Type B pancreatic cell (in vitro differentiated cells): ENCODE results near the gene RABL2B. TPM values are rescaled to one million over a fixed set of nuclear protein-coding genes. Genes with fewer than 3 reads are reported as not detected.

Experiments used
- DNase-seq: peaks from one replicate; pipeline ENCODE4 v3.0.0; 2021; ENCODE audit warnings: mixed read lengths; ENCODE audit not compliant: unreplicated experiment; ENCODE audit errors: extremely low spot score
- H3K27ac Mint-ChIP-seq: 2 replicates; pipeline ENCODE4 v1.8.0; 2021; ENCODE audit warnings: mild to moderate bottlenecking, mixed read lengths
- H3K27me3 Mint-ChIP-seq: 2 replicates; pipeline ENCODE4 v1.8.0; 2021; ENCODE audit warnings: mixed read lengths
- H3K36me3 Mint-ChIP-seq: 2 replicates; pipeline ENCODE4 v1.8.0; 2021; ENCODE audit warnings: mixed read lengths
- H3K4me1 Mint-ChIP-seq: one replicate; pipeline ENCODE4 v1.8.0; 2021; ENCODE audit warnings: mixed read lengths; ENCODE audit not compliant: unreplicated experiment
- H3K4me3 Mint-ChIP-seq: 2 replicates; pipeline ENCODE4 v1.8.0; 2021; ENCODE audit warnings: mild to moderate bottlenecking, mixed read lengths
- H3K9me3 Mint-ChIP-seq: 2 replicates; pipeline ENCODE4 v1.8.0; 2021; ENCODE audit warnings: mixed read lengths
- total RNA-seq: library from RNA; stranded (reverse); gene quantifications from 2 replicates; pipeline ENCODE4 v1.2.1, GENCODE V29; 2021; ENCODE audit warnings: low replicate concordance
- TF ChIP-seq, protein P1 (sequence below): fragments of 200-600 bp; sonication (generic); conservative IDR thresholded peaks from 2 replicates; pipeline ENCODE4 v1.5.0; 2021; ENCODE audit warnings: antibody characterized with exemption, mild to moderate bottlenecking

RABL2B gene
- total RNA-seq, 1 donor from 2014 or later, result 60.4 TPM

DNA sequence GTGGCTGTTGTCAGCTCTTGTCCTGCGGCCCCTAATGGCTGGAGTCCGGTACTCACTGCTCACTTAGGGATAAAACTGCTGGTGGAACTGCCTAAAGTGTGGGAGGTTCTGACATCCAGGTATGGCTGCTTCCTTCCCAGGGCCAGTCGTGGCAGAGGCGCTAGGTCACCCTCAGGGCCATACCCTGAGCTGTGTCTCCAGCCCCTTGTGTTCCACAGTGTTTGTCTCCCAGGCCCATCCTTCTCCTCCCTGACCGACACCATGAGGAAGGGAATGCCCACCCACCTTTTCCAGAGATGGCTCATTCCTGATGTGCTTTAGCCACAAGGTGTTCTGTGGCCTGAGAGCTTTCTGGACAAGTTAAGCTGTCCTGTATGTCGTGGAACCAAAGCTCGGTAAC is 57.8 kb downstream of the RABL2B start:
- Mint-ChIP-seq H3K27ac (no peak overlapping the region), H3K4me3 (no peak overlapping the region), H3K36me3 (peaks cover 16% of the 10 kb centered on the region), H3K4me1 (no peaks in the 10 kb centered on the region), H3K9me3 (no peaks in the 10 kb centered on the region), H3K27me3 (peaks cover 11% of the 10 kb centered on the region)
- TF ChIP-seq, protein P1, sequence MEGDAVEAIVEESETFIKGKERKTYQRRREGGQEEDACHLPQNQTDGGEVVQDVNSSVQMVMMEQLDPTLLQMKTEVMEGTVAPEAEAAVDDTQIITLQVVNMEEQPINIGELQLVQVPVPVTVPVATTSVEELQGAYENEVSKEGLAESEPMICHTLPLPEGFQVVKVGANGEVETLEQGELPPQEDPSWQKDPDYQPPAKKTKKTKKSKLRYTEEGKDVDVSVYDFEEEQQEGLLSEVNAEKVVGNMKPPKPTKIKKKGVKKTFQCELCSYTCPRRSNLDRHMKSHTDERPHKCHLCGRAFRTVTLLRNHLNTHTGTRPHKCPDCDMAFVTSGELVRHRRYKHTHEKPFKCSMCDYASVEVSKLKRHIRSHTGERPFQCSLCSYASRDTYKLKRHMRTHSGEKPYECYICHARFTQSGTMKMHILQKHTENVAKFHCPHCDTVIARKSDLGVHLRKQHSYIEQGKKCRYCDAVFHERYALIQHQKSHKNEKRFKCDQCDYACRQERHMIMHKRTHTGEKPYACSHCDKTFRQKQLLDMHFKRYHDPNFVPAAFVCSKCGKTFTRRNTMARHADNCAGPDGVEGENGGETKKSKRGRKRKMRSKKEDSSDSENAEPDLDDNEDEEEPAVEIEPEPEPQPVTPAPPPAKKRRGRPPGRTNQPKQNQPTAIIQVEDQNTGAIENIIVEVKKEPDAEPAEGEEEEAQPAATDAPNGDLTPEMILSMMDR, result no peak
- no peak for DNase-seq

DNA sequence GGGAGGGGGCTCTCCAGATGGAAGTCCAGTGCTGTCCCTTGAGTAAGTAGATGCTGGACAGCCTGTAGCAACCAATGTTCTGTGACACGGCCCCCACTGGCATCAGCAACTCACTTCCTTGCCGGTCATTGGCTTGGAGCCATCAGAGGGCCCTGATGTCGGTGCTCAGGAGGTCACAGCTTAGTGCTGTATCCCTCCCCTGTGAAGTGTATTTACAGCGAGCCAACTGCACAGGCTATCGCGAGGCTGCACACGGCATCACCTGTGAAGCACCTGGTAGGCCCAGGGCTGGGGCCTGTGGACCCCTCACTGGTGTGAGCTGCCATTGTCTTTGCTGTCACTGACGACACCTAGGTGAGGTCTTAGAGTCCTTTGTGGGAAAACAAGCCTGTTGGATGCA is 58.8 kb downstream of the RABL2B start:
- no peaks in the 10 kb centered on the region for H3K9me3 Mint-ChIP-seq
- DNase-seq, result no peak
- no peak overlapping the region for H3K4me3 Mint-ChIP-seq
- H3K4me1 Mint-ChIP-seq, result no peaks in the 10 kb centered on the region
- H3K36me3 Mint-ChIP-seq, result peaks cover 16% of the 10 kb centered on the region
- H3K27me3 Mint-ChIP-seq, result peaks cover 13% of the 10 kb centered on the region
- no peak overlapping the region for H3K27ac Mint-ChIP-seq
- TF ChIP-seq, protein P1, result no peak

DNA sequence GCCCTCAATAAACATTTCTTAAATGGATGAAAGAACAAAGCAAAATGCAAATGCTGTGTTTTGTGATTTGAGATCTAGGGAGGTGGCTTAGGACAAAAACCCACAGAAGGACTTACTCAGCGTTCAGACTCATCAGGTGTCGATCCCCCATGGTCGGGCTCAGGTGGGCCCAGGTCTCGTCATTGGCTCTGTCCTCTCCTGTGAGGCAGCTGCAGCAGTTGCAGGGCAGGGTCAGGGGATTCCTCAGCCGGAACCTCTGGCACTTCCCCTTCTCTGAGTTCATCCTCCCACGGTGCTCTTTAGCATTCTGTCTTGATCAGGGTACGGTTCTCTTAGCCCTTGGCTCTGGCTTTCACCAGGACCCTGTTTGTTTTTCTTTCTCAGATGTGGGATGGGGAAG is 59.4 kb downstream of the RABL2B start:
- H3K27ac Mint-ChIP-seq, result no peak overlapping the region
- TF ChIP-seq, protein P1, result no peak
- DNase-seq, result no peak
- peaks cover 19% of the 10 kb centered on the region for H3K27me3 Mint-ChIP-seq
- peaks cover 16% of the 10 kb centered on the region for H3K36me3 Mint-ChIP-seq
- H3K4me3 Mint-ChIP-seq, result no peak overlapping the region
- H3K9me3 Mint-ChIP-seq, result no peaks in the 10 kb centered on the region
- H3K4me1 Mint-ChIP-seq, result no peaks in the 10 kb centered on the region

DNA sequence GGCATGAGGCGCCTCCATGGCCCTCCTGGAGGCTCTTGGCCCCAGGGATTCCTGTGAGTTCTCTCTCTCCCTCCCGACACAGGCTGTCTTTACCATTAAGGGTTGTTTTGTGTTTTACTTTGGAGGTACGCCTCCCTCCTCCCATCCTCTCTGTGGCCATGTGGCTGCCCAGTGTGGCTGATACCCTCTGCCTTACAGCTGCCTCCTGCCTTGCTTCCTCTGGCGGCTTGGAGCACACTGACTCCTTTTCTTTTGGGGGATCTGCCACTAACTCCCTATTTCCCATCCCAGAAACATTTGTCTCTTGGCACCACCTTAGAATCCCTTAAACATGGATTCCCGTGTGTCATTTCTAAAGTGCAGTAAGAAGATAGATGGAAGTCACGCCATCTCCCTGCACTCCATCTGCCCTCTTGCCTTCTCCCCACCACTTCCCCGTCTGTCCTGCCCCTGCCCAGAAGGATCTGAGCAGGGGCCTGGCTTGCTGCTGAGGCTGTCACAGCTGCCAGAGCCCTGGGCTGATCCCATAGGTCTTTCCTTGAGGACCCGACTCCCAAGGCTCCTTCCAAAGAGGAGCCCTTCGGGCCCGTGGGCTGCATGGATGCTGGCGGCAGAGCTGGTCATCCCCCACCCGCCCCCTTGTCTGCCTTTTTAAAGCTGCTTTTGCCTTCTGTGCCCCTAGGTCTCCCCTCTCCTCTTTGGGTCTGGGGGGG is 60.6 kb downstream of the RABL2B start:
- Mint-ChIP-seq H3K4me1 (no peaks in the 10 kb centered on the region), H3K9me3 (no peaks in the 10 kb centered on the region), H3K36me3 (peaks cover 16% of the 10 kb centered on the region), H3K4me3 (peak overlapping the region; percentile 70), H3K27me3 (peaks cover 31% of the 10 kb centered on the region), H3K27ac (no peak overlapping the region)
- TF ChIP-seq, protein P1, result no peak
- DNase-seq, result no peak

DNA sequence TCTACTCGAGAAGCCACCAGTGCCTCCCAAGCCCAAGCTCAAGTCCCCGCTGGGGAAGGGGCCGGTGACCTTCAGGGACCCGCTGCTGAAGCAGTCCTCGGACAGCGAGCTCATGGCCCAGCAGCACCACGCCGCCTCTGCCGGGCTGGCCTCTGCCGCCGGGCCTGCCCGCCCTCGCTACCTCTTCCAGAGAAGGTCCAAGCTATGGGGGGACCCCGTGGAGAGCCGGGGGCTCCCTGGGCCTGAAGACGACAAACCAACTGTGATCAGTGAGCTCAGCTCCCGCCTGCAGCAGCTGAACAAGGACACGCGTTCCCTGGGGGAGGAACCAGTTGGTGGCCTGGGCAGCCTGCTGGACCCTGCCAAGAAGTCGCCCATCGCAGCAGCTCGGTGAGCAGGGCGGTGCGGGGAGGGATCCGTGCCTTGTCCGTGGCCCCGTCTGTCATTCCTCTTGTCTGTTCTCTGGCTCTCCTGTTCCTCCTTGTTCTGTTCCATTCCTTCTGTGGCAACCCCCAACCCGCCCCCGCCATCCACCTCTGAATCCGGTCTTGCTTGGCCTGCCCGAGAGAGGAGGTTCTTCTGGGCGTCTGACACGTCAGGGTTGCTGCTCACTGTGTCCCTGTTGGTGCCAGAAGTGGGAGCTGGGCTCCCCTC is 61.3 kb downstream of the RABL2B start:
- no peak for DNase-seq
- TF ChIP-seq, protein P1, result no peak
- H3K4me3 Mint-ChIP-seq, result peak overlapping the region; percentile 34
- H3K4me1 Mint-ChIP-seq, result no peaks in the 10 kb centered on the region
- H3K27me3 Mint-ChIP-seq, result peaks cover 38% of the 10 kb centered on the region
- peaks cover 13% of the 10 kb centered on the region for H3K36me3 Mint-ChIP-seq
- H3K9me3 Mint-ChIP-seq, result no peaks in the 10 kb centered on the region
- H3K27ac Mint-ChIP-seq, result no peak overlapping the region
